ENCODE data around the gene OVCH1. TPM values are rescaled to one million over a fixed set of nuclear protein-coding genes. Genes with fewer than 3 reads are reported as not detected.
A peak's percentile ranks its signal among the peaks of the same experiment; 100 is the strongest.

The OVCH1 gene
- total RNA-seq, 1 donor from 2014 or later = not detected

DNA sequence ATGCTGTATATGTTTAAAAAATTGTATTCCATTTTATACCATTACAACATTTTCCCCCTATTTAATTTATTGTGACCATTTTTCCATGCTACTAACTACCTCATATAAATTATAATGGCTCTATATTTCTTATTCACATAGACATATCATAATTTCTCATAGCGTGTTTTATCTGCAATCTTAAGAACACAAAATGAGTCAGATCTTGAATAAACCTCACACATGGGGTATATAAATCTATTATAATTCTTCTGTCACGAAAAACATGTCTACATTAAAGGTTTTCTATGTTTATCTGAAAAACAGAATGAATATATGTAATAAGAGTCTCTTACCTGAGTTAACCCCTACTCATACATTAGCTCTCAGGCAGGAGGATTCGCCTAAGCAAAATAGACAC is 66.0 kb downstream of the OVCH1 start:
- H3K36me3 ChIP-seq (ENCODE audit: control insufficient read depth, insufficient read depth, low read length) = no peaks in the 10 kb centered on the region
- TF ChIP-seq, protein P1, sequence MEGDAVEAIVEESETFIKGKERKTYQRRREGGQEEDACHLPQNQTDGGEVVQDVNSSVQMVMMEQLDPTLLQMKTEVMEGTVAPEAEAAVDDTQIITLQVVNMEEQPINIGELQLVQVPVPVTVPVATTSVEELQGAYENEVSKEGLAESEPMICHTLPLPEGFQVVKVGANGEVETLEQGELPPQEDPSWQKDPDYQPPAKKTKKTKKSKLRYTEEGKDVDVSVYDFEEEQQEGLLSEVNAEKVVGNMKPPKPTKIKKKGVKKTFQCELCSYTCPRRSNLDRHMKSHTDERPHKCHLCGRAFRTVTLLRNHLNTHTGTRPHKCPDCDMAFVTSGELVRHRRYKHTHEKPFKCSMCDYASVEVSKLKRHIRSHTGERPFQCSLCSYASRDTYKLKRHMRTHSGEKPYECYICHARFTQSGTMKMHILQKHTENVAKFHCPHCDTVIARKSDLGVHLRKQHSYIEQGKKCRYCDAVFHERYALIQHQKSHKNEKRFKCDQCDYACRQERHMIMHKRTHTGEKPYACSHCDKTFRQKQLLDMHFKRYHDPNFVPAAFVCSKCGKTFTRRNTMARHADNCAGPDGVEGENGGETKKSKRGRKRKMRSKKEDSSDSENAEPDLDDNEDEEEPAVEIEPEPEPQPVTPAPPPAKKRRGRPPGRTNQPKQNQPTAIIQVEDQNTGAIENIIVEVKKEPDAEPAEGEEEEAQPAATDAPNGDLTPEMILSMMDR (IDR thresholded peaks at IDR 0.05; ENCODE audit: insufficient read depth, low read length, severe bottlenecking) = no peak
- DNase-seq (ENCODE audit: low read depth) (no peak), FAIRE-seq (no peak)
- H3K27me3 ChIP-seq (ENCODE audit: control insufficient read depth, insufficient read depth, low read length) = no peaks in the 10 kb centered on the region
- no peak overlapping the region for H3K4me3 ChIP-seq (ENCODE audit: low read depth, low read length)

DNA sequence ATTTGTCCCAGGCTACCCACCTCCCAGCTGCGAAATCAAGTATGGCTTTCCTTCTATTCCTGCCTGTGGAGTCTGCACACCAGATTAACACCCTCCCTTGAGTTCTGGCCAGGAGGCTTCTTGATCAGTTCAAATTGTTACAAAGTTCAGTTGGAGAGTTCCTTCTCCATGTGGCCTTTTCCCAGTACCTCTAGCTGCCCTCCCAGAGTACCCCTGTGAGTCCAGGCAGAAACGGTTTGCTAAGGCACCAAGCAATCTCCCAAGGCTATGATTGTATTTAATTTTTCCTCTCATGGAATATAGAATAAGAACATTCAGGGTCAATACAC is 66.8 kb downstream of the OVCH1 start:
- TF ChIP-seq, protein P1 (IDR thresholded peaks at IDR 0.05; ENCODE audit: insufficient read depth, low read length, severe bottlenecking) = no peak
- DNase-seq (ENCODE audit: low read depth) (no peak), FAIRE-seq (no peak)
- Histone ChIP-seq H3K27me3 (ENCODE audit: control insufficient read depth, insufficient read depth, low read length) (no peaks in the 10 kb centered on the region), H3K36me3 (ENCODE audit: control insufficient read depth, insufficient read depth, low read length) (no peaks in the 10 kb centered on the region), H3K4me3 (ENCODE audit: low read depth, low read length) (no peak overlapping the region)

DNA sequence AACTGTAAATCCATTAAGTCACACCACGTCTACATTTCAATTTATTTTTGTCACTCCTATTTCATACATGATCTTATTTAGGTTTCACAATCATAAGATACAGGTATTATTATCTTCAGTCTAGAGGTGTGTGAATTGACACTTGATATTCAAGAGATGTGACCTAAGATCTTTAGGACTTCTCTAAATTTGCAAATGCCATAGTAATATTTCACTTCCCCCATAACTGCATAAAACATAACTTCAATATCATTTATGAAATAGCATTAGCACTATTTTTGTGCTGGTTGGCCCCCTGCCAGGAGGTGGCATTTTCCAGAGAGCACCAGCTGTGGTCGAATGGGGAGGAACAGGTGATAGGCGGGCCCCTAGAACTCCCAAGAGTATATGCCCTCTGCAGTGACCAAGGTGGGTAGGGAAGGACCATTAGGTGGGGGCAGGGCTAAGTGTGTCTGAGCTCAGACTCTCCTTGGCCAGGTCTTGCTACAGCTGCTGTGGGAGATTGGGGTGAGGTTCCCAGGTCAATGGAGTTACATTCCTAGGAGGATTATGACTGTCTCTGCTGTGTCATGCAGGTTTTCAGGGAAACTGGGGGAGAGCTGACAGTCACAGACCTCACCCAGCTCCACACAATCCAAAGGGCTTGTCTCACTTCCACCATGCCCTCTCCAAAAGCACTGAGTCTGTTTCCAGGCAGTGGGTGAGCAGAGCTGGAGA is 67.3 kb downstream of the OVCH1 start:
- Histone ChIP-seq H3K27me3 (ENCODE audit: control insufficient read depth, insufficient read depth, low read length) (no peaks in the 10 kb centered on the region), H3K4me3 (ENCODE audit: low read depth, low read length) (no peak overlapping the region), H3K36me3 (ENCODE audit: control insufficient read depth, insufficient read depth, low read length) (no peaks in the 10 kb centered on the region)
- TF ChIP-seq, protein P1 (IDR thresholded peaks at IDR 0.05; ENCODE audit: insufficient read depth, low read length, severe bottlenecking) = no peak
- FAIRE-seq (peak; percentile 86), DNase-seq (ENCODE audit: low read depth) (peak; percentile 89)

DNA sequence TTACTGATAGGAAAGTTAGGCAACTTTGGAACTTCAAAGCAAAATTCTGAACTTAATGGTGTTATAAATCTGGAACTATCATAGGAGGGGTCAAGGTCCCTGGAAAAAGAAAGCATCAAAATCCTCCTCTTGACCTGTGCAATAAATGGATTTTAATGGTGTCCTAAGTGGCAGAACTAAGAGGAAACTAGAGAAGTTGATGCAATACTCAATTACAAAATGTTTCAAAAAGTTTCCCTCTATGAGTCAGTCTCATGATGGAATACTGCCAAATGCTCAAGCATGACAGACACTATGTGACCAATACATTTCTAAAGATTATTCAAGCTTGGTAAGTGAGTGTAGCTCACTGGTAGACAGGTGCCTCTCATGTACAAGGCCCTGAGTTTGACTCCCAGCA is 68.9 kb downstream of the OVCH1 start:
- TF ChIP-seq, protein P1 (IDR thresholded peaks at IDR 0.05; ENCODE audit: insufficient read depth, low read length, severe bottlenecking) = no peak
- H3K36me3 ChIP-seq (ENCODE audit: control insufficient read depth, insufficient read depth, low read length) = no peaks in the 10 kb centered on the region
- H3K4me3 ChIP-seq (ENCODE audit: low read depth, low read length) = no peak overlapping the region
- no peaks in the 10 kb centered on the region for H3K27me3 ChIP-seq (ENCODE audit: control insufficient read depth, insufficient read depth, low read length)
- FAIRE-seq (peak; percentile 73), DNase-seq (ENCODE audit: low read depth) (peak; percentile 97)

DNA sequence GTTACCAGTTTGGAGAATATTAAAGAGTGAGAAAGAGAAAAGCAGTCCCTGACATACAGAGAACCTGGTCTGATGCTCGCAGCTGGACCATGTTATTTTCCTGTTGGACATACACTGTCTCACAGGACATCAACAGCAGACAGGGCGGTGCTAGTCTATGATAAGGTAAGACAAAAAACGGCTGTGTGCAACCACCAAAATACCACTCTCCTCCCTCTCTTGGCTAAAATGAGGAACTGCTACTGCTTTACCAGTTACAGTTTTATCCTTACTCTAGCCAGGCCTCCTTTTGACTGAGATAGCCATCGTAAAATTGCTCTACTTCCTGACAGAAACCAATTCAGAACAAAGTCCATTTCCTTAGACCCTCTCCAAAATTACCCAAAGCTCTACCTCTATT is 69.5 kb downstream of the OVCH1 start:
- Histone ChIP-seq H3K4me3 (ENCODE audit: low read depth, low read length) (no peak overlapping the region), H3K27me3 (ENCODE audit: control insufficient read depth, insufficient read depth, low read length) (no peaks in the 10 kb centered on the region), H3K36me3 (ENCODE audit: control insufficient read depth, insufficient read depth, low read length) (no peaks in the 10 kb centered on the region)
- TF ChIP-seq, protein P1 (IDR thresholded peaks at IDR 0.05; ENCODE audit: insufficient read depth, low read length, severe bottlenecking) = peak; percentile 19
- DNase-seq (ENCODE audit: low read depth) = no peak
- no peak for FAIRE-seq

DNA sequence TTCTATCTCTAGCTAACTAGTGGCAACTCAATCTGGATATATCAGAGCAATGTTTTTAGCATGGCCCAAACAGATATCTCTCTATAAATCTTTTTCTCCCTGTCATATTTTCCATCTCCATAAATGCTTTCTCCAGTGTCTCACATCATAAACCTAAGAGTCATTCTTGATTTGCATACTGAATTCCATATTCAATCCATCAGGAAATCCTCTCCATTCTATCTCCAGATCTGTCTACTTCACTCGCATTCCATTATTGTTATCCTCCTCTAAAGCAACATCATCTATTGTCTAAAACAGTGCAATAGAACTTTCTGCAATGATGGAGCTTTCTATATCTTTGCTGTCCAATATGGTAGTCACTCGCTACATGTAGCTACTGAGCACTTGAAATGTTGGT is 71.0 kb downstream of the OVCH1 start:
- FAIRE-seq = no peak
- TF ChIP-seq, protein P1 (IDR thresholded peaks at IDR 0.05; ENCODE audit: insufficient read depth, low read length, severe bottlenecking) = no peak
- H3K27me3 ChIP-seq (ENCODE audit: control insufficient read depth, insufficient read depth, low read length) = no peaks in the 10 kb centered on the region
- H3K36me3 ChIP-seq (ENCODE audit: control insufficient read depth, insufficient read depth, low read length) = no peaks in the 10 kb centered on the region
- no peak for DNase-seq (ENCODE audit: low read depth)
- H3K4me3 ChIP-seq (ENCODE audit: low read depth, low read length) = no peak overlapping the region
